GM12891 (cell line): ENCODE measurements around the gene SNX12.

Source experiments
- DNase-seq: peaks from one replicate; pipeline ENCODE4 v3.0.0; 2011; ENCODE audit warnings: low spot score; ENCODE audit not compliant: insufficient read length
- FAIRE-seq: peaks from 2 replicates; lab custom pipeline; 2011; peaks lifted over from hg19 to GRCh38; lab: Jason Lieb, UNC
- PAX5 ChIP-seq: IDR thresholded peaks from 2 replicates; pipeline ENCODE4 v1.6.1; 2011; ENCODE audit warnings: low read length, moderate library complexity, mild to moderate bottlenecking; ENCODE audit not compliant: insufficient read depth, severe bottlenecking
- POLR2A ChIP-seq: IDR thresholded peaks from 2 replicates; pipeline ENCODE4 v1.6.1; 2011; ENCODE audit warnings: low read depth, low read length, control low read depth
- POLR2AphosphoS5 ChIP-seq: IDR thresholded peaks from 2 replicates; pipeline ENCODE4 v1.6.1; 2011; ENCODE audit warnings: low read depth, low read length, control low read depth
- POU2F2 ChIP-seq: IDR thresholded peaks from 2 replicates; pipeline ENCODE4 v1.6.1; 2011; ENCODE audit warnings: low read depth, mild to moderate bottlenecking, control low read depth, low read length, moderate library complexity
- SPI1 ChIP-seq: IDR thresholded peaks from 2 replicates; pipeline ENCODE4 v1.6.1; 2011; ENCODE audit warnings: low read depth, low read length, control low read depth
- TAF1 ChIP-seq: IDR thresholded peaks from 2 replicates; pipeline ENCODE4 v1.6.1; 2011; ENCODE audit warnings: low read depth, low read length, control low read depth

SNX12 gene

GRCh38 chrX:71091263-71091662 lies 23.1 kb upstream of the SNX12 start:
- DNase-seq, result no peak
- no peak for FAIRE-seq
- TF ChIP-seq POU2F2 (no peak), POLR2A (no peak), PAX5 (no peak), TAF1 (no peak), SPI1 (no peak), POLR2AphosphoS5 (no peak)

- no peak for TF ChIP-seq POLR2AphosphoS5
- no peak for TF ChIP-seq POU2F2
- DNase-seq (no peak), FAIRE-seq (no peak)
Measured at GRCh38 chrX:71085900-71086299, 17.8 kb upstream of the SNX12 start.

DNA sequence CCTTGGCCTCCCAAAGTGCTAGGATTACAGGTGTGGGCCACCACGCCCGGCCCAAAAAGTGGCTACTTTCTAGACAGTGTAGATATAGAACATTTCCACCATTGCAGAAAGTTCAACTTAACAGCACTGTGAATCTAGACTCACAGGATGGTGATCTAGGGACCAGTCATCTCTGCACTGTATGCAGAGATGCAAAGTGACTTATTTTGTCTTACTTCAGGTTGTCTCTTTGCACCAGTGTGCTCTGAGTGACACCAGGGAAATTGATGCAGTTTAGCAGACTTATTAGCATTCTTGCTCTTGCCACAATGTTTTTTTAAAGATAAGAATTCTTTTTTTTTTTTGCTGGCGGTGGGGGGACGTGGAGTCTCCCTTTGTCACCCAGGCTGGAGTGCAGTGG lies 14.7 kb upstream of the SNX12 start:
- TF ChIP-seq TAF1 (no peak), POLR2AphosphoS5 (no peak)
- FAIRE-seq (no peak), DNase-seq (no peak)

GRCh38 chrX:71082124-71082647 lies 14.1 kb upstream of the SNX12 start:
- no peak for FAIRE-seq
- TF ChIP-seq SPI1 (no peak), TAF1 (no peak), POLR2AphosphoS5 (no peak), PAX5 (no peak), POU2F2 (no peak), POLR2A (no peak)
- DNase-seq, result no peak

GRCh38 chrX:71081330-71082123 lies 13.4 kb upstream of the SNX12 start:
- no peak for FAIRE-seq
- DNase-seq, result no peak
- no peak for TF ChIP-seq PAX5
- TF ChIP-seq POLR2A, result no peak
- TF ChIP-seq POLR2AphosphoS5, result no peak
- no peak for TF ChIP-seq TAF1
- TF ChIP-seq POU2F2, result no peak
- TF ChIP-seq SPI1, result no peak

DNA sequence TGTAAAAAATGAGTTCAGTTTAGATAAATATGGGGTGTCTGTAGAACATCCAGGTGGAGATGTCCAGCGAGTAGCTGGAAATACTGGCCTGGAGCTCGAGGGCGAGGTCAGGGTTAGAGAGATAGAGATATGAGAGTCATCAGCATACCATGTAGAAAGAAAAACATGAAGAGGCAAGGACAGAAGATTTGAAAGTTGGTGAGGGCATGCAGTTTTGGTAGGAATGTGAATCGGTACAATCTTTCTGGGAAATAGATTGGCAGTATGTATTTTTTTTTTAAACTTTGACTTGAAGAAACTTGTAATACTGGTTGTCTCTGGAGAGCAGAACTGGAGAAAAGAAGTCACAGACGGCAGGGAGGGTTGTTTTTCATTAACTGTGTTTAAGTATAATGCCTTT lies 2.4 kb upstream of the SNX12 start:
- FAIRE-seq (no peak), DNase-seq (no peak)
- TF ChIP-seq POU2F2 (no peak), POLR2AphosphoS5 (no peak), PAX5 (no peak), POLR2A (no peak), SPI1 (no peak), TAF1 (no peak)

- DNase-seq (no peak), FAIRE-seq (no peak)
- TF ChIP-seq TAF1 (no peak), POLR2A (no peak), POU2F2 (no peak), PAX5 (no peak), POLR2AphosphoS5 (no peak), SPI1 (no peak)
Measured at GRCh38 chrX:71067712-71068043, 456 bp downstream of the SNX12 start.

DNA sequence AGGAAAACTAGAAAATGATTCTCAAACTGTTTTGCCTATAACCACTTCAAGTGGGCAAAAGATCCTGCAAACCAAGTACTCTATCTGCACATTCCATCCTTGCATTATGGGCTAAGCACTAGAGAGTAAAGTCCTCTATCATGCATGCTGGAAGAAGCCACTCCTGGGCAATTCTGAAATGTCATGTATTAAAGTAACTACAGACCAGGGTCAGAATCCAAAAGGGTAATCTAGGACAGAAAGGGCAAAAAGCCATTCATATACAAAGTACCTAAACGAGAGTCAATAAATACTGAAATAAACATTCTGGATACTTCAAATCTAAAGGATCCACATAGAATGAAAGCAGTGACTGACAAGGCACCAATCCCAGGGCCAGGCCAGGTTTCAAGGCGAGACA lies 1.0 kb downstream of the SNX12 start:
- FAIRE-seq (no peak), DNase-seq (no peak)
- TF ChIP-seq POLR2A (no peak), POU2F2 (no peak), SPI1 (no peak), POLR2AphosphoS5 (no peak), TAF1 (no peak), PAX5 (no peak)

GRCh38 chrX:71060127-71060526 lies 8.0 kb downstream of the SNX12 start:
- DNase-seq (no peak), FAIRE-seq (no peak)
- TF ChIP-seq TAF1 (no peak), POLR2AphosphoS5 (no peak), POLR2A (no peak), POU2F2 (no peak), PAX5 (no peak)

DNA sequence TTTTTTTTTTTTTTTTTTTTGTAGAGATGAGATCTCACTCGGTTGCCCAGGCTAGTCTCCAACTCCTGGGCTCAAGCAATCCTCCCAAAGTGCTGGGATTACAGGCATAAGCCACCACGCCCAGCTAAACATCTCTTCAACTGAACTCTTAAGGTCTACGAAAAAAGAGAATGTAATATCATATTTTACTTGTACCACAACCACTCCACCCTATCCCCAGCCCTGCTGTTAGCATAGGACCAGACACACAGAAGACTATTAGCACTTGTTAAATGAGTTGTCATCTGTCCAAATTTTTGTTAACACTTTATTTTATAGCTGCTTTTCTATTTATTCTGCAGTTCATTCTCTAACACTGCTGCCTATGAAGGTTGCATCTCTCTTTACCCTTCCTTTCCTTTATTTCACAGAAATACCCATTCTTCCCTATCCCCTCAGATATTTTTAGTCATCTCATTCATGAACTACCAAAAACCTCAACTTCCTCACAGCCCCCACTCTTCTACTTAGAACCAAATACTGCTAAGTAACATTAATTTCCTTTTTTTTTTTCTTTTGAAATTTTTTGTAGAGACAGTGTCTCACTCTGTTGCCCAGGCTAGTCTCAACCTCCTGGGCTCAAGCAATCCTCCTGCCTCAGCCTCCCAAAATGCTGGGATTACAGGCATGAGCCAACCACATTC lies 10.1 kb downstream of the SNX12 start:
- TF ChIP-seq POLR2AphosphoS5 (no peak), TAF1 (no peak), POLR2A (no peak), PAX5 (no peak), SPI1 (no peak), POU2F2 (no peak)
- DNase-seq, result no peak
- FAIRE-seq, result no peak
